ENCODE measurements around the gene SPINK1. TPM values are rescaled to one million over a fixed set of nuclear protein-coding genes. Genes with fewer than 3 reads are reported as not detected.

The SPINK1 gene
- total RNA-seq, 1 donor from 2014 or later = not detected

DNA sequence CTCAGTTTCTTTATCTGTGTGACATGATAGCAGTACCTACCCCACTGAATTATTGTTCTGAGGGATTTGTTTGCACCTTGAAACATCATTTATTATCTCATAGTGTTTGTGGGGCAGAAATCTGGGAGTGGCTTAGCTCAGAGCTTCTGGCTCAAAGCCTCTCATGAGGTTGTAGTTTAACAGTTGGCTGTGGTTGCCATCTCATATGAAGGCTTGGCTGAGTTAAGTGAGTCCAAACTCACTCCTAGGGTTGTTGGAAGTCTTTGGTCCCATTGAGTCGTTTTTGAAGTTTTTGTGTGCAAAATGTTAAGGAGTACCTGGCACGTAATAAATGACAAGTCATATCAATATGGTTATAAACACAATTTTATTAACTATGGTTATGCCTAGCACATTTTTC lies 45.3 kb downstream of the SPINK1 start:
- no peaks in the 10 kb centered on the region for H3K4me1 ChIP-seq
- ATAC-seq = no peak

DNA sequence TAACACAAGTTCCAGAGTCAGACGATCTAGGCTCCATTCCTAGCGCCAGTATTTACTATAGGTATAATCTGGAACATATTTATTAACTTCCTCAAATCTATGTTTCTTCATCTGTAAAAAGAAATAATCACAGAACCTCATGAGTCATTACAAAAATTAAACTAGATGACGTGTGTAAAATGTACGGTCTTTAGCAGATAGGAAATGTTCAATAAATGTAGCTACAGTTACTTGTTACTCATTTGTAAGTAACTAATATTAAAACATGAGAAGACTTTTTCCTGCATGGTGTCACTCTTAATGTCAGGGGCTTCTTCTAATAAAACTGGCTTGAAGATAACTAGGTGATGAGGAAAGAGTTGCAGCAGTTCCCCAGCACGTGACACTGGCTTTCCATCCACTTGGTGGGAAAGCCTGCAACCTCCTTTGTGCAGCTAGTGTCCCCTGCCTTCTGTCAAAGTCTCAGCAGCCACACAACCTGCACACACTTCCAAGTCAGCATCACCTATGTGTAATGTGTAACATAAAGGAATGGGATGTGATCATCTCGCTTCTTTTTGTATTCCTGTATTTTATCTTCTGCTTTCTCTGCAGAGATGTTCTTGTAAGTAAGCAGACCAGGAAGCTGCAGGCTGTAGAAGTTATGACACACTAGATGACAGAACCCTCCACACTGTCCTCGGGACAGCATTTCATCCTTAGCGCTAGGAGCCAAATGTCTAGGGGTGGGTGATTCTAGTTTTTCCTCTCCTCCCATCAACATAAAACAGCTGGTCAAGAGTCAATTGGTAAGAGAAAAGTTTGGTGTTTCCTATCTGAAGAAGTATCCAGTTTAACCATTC lies 47.1 kb downstream of the SPINK1 start:
- Histone ChIP-seq H3K4me1 (no peaks in the 10 kb centered on the region), H3K27me3 (ENCODE audit: low read depth) (peaks cover 5% of the 10 kb centered on the region), H3K27ac (no peak overlapping the region), H3K4me3 (no peak overlapping the region), H3K36me3 (no peaks in the 10 kb centered on the region), H3K9me3 (no peaks in the 10 kb centered on the region)
- intact Hi-C loops (cut with DNase I) = no loop called here
- DNase-seq (no peak), ATAC-seq (peak; percentile 35 to 57)
- TF ChIP-seq, protein P1, sequence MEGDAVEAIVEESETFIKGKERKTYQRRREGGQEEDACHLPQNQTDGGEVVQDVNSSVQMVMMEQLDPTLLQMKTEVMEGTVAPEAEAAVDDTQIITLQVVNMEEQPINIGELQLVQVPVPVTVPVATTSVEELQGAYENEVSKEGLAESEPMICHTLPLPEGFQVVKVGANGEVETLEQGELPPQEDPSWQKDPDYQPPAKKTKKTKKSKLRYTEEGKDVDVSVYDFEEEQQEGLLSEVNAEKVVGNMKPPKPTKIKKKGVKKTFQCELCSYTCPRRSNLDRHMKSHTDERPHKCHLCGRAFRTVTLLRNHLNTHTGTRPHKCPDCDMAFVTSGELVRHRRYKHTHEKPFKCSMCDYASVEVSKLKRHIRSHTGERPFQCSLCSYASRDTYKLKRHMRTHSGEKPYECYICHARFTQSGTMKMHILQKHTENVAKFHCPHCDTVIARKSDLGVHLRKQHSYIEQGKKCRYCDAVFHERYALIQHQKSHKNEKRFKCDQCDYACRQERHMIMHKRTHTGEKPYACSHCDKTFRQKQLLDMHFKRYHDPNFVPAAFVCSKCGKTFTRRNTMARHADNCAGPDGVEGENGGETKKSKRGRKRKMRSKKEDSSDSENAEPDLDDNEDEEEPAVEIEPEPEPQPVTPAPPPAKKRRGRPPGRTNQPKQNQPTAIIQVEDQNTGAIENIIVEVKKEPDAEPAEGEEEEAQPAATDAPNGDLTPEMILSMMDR (IDR thresholded peaks at IDR 0.05) = no peak

More for the DNA sequence above, 45.3 kb downstream of the SPINK1 start:
- intact Hi-C loops (cut with DNase I) = no loop called here
- TF ChIP-seq, protein P1 (IDR thresholded peaks at IDR 0.05) = no peak
- Histone ChIP-seq H3K9me3 (no peaks in the 10 kb centered on the region), H3K27me3 (ENCODE audit: low read depth) (peaks cover 5% of the 10 kb centered on the region), H3K36me3 (no peaks in the 10 kb centered on the region), H3K4me3 (no peak overlapping the region), H3K27ac (no peak overlapping the region)
- no peak for DNase-seq

DNA sequence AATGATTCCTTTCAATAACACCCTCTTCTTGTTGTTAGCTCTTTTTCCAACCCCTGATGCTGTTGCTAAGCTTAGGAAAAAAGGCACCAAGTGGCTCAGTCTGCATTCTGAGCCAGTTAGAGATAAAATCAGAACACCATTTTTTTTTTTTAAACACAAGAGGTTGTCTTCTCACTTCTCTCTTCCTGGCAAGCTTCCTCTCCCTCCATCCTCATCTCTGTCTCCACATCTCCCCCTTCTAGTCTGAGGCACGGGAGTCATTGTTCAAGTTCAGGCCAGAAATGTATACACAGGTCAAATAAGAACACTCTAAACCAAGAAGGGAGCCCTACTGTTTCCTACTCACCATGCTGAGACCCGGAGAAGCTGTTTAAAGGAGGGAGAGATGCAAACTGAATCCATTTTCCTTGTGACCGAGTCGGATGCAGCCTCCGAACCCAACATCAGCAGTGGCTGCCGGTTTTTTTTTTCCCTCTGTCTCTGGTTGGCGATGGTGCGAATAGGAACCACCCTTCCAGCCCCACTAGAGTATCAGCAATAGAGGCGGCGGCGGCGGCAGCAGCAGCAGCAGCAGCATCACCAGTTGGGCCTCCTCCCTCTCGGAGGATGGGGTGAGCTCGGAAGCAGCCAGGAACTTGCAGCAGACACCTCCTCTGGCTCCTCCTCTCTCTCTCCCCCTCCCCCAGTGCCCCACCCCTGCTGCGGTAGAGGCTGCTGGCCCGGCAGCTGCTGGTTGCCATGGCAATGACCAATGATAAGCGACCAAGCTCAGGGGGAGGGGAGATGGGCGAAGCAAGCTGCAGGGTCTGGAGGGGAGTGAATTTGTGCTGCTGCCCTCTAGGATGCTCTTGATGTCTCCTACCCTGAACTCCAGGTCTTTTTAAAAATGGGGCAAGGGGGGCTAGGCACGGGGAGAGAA lies 49.1 kb downstream of the SPINK1 start, which contains the start of gene JAKMIP2:
TSS of gene JAKMIP2 (minus strand) at position 619 of the 919 bp plus-strand sequence. CDS start 110,922 bp downstream, outside the sequence.
- intact Hi-C loops (cut with DNase I) = no loop called here
- peak; percentile 74 for DNase-seq
- H3K27ac ChIP-seq = no peak within 1 kb of the TSS

DNA sequence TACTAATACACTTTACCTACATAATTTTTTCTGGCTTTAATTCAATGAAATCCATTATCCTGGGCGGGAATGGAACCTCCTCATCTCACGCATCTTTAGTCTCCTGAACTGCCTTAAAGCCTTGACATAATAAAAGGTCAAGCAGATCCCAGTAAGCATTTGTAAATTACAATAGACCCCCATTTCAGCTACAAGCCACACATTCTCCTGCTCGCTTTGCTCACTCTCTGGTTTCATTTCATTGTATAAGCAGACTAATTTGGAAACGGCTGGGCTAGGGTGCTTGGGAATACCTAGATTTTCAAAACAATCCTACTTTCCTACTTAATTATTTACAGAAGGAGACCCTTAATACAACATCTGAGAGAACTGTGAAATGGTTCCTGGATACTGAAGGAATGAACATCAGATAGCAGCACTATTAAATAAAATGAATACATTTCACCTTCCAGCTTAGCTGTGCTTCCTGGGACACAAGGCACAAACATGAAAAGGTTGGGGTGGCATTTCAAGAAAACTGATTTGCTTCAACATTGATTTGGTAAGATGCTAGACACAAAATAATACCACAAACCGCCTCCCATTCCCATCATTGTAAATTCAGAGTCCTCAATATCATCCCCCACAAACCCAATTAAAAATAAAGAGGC lies 50.4 kb downstream of the SPINK1 start:
- no peak overlapping the region for H3K27ac ChIP-seq
- H3K36me3 ChIP-seq = no peaks in the 10 kb centered on the region
- DNase-seq = no peak
- TF ChIP-seq, protein P1 (IDR thresholded peaks at IDR 0.05) = no peak
- H3K27me3 ChIP-seq (ENCODE audit: low read depth) = peaks cover 5% of the 10 kb centered on the region
- H3K4me1 ChIP-seq = no peaks in the 10 kb centered on the region
- no peaks in the 10 kb centered on the region for H3K9me3 ChIP-seq
- intact Hi-C loops (cut with DNase I) = no loop called here
- no peak for ATAC-seq
- no peak overlapping the region for H3K4me3 ChIP-seq

More for the DNA sequence above, 49.1 kb downstream of the SPINK1 start, which contains the start of gene JAKMIP2:
- peak within 1 kb of the TSS; percentile 37 for H3K4me3 ChIP-seq
- H3K4me1 ChIP-seq = no peaks in the 10 kb centered on the region
- H3K27me3 ChIP-seq (ENCODE audit: low read depth) = peaks cover 5% of the 10 kb centered on the region
- TF ChIP-seq, protein P1 (IDR thresholded peaks at IDR 0.05) = no peak
- peak; percentile 85 to 93 for ATAC-seq
- H3K36me3 ChIP-seq = no peaks in the 10 kb centered on the region
- H3K9me3 ChIP-seq = no peaks in the 10 kb centered on the region

DNA sequence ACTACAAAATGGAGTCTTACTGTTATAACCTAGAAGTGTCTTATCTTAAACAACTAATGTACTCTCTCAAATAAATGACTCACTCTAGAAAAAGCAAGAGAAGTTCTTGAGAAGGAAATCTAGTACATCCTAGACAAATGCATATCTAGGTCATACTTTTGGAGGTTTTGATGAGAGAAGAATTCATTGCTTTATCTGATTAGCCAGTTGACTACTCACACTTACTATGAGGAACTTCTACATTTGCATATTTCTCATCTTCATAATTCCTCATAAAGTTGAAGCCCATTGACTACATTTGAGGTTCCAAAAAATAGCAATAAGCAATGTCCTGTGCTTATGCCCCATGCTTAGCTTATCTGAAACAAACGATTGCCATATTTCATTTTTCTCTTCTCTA lies 51.8 kb downstream of the SPINK1 start:
- peaks cover 5% of the 10 kb centered on the region for H3K27me3 ChIP-seq (ENCODE audit: low read depth)
- TF ChIP-seq, protein P1 (IDR thresholded peaks at IDR 0.05) = no peak
- no peaks in the 10 kb centered on the region for H3K4me1 ChIP-seq
- no peaks in the 10 kb centered on the region for H3K36me3 ChIP-seq
- H3K27ac ChIP-seq = no peak overlapping the region
- H3K9me3 ChIP-seq = no peaks in the 10 kb centered on the region
- ATAC-seq = no peak
- intact Hi-C loops (cut with DNase I) = no loop called here
- DNase-seq = no peak
- no peak overlapping the region for H3K4me3 ChIP-seq

Data from lower lobe of right lung (tissue), 2 donors.